NCI-H2227 (cell line): ENCODE measurements around the gene TGFBR1.
A peak's percentile ranks its signal among the peaks of the same experiment; 100 is the strongest.

ENCODE experiments used
- DNase-seq: peaks from one replicate; lab custom pipeline; 2025; ENCODE audit not compliant: unreplicated experiment; lab: John Stamatoyannopoulos, UW

TGFBR1 gene

DNA sequence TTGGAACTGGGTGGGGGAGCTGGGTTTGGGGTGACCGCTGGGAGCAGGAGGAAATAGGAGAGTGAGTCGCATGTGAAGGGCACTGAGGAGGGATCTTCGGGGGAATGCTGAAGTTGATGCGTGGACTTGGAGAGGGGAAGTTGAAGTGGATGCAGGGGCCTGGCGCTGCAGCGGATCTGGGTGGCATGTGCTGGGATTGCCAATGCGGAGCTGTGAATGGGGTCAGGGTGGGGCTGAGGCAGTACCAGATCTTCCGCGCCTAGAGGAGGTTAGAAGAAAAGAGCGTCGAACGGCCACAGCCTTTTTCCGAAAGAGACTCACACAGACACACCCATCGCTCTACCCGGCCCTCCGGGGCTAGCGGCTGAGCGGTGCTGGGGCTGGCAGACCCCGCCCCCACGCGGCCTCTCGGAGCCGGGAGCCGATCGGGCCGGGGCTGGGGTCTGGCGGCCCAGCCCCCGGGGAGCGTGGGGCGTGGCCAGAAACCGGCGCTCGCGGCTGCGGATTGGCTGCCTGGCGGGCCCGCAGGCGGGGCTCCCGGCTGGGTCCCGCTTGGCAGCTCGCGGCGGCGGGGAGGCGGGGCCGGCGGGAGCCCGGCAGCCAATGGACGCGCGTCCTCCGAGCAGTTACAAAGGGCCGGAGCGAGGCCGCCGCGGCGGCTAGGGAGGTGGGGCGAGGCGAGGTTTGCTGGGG, at the start of gene TGFBR1:
Gene TGFBR1, plus strand, starts transcription at position 655 of the 693 bp plus-strand sequence. CDS start 93 bp downstream, outside the sequence.
- DNase-seq, result peak; percentile 93

DNA sequence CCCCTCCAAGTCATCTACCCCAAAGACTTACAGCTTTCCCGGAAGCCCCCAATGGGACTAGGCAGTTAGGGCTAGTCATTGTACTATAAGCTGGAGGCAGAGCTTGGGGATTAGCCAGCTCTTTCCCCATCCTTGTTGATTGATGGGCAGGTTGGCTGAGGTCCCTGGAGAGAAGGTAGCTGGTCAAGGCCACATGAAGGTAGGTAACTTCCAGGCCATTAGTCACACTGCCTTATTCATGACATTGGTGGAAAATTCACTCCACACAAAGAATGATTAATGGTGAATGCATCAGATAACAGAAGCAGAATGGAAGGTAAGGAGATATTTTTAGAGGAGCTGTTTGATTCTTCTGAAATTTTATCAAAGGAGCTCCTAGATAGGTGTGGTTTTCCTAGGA, 49.5 kb upstream of the TGFBR1 start:
- no peak for DNase-seq

DNA sequence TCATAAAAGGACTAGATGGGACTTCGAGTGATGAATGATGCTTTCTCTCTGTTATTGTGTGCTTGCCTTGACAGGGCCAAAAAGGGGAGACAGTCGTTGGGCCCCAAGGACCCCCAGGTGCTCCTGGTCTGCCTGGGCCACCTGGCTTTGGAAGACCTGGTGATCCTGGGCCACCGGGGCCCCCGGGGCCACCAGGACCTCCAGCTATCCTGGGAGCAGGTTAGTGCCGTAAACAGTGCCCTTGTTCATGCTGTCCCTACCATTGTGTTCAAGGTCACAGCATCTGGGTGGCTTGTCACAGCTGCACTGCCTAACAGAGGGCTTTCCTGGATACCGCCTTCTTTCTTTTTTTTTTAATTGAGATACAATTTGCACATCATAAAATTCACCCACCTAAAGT, 48.7 kb upstream of the TGFBR1 start:
- no peak for DNase-seq

DNA sequence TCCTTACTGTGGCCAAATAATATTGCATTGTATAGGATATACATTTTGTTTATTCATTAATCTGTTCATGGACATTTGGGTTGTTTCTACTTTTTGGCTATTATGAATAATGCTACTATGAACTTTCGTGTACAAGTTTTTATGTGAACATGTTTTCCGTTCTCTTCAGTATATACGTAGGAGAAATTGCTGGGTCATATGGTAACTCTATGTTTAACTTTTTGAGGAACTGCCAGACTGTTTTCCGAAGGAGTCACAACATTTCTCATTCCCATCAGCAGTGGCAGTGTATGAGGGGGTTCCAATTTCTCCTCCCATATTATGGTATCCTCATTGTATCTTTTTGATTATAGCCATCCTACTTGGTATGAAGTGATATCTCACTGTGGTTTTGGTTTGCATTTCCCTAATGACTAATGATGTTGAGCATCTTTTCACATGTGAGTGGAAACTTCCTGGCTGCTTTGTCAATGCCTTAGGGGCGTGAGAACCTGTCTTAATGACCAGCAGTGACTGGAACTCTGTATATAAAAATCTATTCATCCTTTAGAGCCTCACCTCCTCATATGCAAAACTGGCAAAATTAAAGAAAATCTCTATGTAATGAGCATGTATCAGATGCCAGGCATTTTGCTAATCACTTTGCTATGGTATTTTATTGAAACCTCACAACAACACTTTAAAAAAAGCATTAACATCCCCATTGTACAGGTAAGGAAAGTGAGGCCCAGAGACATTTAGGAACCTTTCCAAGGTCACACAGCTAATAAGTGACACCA, 47.8 kb upstream of the TGFBR1 start:
- no peak for DNase-seq

DNA sequence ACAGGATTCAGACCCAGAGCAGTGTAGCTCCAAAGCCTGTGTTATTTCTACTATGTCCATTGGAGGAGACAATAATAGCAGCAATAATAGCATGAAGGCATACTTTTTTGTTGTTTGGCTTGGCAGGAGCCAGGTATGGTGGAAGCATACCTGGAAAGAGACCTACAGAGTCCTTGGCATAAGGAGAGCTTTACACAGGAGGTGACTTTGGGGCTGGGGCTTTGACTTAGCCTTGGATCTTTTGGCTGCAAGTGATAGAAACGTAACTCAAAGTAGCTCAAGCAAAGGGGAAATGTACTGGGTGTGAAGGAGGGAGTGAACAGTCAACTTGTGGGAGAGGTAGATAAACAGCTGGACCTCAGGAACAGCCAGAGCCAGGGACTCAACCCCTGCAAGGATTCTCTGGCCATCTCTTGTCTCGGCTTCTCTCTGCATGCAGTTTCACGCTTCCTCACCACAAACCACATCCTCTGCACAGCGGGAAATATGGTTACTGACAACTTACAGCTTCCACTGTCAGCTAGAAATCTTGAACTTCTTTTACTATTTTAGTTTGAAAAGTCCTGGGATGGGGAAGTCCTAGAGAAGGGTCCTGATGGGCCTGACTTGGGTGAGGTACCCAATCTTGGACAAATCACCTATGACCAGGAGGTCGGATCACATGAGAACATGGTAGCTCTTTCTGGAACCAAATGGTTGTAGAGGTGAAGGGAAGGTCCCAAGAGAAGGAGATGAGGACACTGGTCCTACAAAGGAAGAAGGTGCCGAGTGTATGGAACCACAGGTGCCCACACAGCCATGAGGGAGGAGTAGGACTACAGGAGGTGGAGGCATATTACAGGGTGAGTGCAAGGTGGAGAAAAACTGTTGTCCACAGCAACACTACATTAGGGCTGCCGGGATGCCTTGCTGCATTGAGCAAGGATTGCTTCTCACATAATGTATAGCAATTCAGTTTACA, 47.0 kb upstream of the TGFBR1 start:
- DNase-seq, result no peak

DNA sequence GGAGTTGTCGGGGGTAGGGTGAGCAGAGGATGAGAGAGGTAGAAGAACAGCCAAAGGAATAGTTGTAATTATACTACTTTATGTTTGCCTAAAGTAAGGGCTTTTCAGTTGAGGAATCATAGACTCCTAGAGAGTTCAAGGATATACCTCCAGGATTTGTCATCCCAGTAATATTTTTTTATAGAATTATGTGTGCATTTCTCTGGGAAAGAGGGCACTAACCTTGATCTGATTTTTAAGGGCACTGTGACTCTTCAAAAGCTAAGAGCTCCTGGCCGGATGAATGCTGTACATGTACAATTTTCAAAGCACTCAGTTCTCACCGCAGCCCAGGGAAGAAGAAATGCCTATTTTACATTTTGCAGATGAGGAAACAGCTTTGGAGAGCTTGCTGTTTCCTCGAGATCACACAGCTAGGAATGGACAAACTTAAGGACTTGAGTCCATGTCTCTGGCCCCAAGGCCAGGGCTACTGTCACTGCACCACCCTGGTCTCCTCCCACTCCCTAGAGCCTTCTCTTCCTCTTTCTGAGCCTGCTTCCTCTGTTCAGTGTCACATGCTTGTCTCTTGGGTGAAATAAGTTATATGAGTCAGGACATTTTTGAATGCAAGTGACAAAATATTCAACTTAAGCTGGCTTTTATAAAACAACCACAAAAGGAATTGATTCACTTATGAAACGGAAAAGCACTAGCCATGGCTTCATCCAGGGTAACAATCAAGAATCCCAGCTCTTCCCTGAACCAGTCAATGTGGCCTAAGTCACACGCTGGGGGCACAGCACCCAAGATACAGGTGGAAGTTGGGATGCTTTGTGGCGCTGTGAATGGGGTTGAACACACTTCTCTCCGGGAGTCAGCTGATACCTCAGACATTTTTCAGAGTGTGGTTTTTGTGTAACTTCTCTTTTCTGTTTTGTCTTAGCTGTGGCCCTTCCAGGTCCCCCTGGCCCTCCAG, 45.7 kb upstream of the TGFBR1 start:
- no peak for DNase-seq

DNA sequence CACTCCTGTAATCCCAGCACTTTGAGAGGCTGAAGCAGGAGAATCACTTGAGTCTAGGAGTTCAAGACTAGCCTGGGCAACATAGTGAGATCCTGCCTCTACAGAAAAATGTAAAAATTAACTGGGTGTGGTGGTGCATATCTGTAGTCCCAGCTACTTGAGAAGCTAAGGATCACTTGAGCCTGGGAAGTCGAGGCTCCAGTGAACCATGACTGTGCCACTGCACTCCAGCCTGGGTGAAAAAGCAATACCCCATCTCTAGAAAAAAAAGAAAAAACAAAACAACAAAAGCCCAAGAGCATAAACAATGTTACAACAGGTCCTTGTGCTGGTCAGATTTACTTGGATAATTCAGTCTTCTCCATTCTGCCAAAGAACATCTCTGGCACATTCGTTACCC, 44.3 kb upstream of the TGFBR1 start:
- DNase-seq, result no peak

DNA sequence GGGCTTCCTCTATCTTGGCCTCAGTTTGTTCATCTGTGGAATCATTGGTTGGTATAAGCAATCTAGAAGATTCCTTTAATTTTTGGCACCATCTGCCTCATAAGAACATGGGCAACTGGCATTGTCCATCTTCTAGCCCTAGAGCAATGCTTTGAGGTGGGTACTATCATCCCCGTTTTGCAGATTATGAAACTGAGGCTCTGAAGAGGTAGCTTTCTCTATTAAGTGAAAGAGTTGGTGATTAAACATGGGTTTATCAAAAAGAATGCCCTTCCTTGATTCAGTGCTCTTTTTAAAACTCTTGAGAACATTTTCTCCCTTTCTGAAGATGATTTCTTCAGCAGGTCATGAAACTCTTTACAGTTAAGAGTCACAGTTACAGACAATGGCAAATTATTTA, 42.4 kb upstream of the TGFBR1 start:
- DNase-seq, result no peak

DNA sequence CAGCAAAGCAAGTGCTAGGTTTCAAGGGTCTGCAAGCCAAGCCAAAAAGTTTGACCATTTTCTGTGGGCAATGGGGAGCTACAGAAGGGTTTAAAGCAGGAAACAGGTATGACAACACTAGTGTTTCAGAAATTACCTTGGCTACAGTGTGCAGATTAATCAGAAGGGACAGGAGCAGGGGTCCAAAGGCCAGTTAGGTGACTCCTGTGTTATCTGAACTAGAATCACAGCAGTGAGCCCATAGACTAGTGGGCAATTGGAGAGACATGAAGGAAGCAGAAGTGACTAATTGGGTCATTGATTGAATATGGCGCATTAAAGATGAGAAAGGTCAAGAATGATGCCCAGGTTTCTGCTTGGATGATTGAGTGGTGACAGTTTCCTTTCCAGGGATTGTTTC, 41.4 kb upstream of the TGFBR1 start:
- DNase-seq, result no peak

DNA sequence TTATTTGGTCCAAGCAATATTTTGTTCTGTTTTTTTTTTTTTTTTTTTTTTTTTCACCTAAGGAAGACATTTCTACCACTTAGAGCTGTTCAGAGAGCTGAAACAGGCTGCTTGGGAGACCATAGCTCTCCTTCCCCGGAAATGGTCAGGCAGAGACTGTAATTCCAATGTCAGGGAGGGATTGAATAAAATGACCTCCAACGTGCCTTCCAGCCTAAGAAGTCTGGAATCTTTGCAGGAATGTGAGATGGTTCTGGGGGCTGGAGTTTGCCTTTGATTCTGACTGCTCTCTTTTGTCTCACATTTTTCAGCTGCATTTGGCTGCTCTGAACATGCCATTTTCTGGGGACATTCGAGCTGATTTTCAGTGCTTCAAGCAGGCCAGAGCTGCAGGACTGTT, 38.3 kb upstream of the TGFBR1 start:
- DNase-seq, result no peak

DNA sequence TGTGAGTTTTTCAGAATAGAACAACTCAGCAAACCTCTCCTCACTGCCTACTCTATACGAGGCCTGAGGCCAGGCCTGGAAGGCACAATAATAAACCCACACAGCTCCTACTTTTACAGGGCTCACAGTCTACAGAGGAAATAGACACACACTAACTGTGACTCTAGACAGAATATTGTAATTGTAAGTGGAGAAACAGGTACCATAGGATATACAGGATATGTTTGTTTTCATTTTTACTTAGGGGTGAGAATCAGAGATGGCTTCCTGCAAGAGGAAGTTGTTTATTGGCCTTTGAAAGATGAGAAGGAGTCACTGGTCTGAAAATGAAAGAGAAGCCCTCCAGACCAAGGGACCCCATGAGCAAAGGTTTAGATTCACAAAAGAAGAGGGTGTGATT, 35.8 kb upstream of the TGFBR1 start:
- no peak for DNase-seq

DNA sequence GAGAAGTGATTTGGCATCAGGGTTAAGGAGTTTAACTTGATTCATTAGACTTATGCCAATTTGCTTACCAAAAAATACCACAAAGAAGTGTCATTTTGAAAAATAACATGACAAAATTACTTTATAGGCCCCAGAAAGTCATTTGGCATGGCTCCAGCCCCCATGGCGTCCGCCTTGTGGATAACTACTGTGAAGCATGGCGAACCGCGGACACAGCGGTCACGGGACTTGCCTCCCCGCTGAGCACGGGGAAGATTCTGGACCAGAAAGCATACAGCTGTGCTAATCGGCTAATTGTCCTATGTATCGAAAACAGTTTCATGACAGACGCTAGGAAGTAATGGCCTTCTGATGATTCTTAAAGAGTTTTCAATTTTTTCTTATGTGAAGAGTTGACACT, 35.4 kb upstream of the TGFBR1 start:
- peak; percentile 32 for DNase-seq

DNA sequence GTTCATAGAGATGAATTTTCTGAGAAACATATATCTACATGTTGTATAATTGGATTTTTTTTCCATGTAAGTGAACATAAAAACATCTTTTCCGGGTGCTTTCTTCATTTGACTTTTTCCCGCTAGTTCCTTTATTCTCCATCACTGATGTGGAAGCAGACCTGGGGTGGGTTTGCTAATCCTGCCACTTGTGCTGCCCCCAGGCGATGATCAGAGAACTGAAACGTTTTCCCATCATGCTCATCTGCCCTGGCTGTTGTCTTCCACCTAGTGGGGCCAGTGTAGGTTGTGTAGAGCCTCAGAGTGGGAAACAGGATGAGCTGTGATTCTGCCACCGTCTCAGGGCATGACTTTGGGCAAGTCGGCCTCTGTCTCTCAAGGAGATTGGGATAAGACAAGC, 34.2 kb upstream of the TGFBR1 start:
- DNase-seq, result peak; percentile 25

DNA sequence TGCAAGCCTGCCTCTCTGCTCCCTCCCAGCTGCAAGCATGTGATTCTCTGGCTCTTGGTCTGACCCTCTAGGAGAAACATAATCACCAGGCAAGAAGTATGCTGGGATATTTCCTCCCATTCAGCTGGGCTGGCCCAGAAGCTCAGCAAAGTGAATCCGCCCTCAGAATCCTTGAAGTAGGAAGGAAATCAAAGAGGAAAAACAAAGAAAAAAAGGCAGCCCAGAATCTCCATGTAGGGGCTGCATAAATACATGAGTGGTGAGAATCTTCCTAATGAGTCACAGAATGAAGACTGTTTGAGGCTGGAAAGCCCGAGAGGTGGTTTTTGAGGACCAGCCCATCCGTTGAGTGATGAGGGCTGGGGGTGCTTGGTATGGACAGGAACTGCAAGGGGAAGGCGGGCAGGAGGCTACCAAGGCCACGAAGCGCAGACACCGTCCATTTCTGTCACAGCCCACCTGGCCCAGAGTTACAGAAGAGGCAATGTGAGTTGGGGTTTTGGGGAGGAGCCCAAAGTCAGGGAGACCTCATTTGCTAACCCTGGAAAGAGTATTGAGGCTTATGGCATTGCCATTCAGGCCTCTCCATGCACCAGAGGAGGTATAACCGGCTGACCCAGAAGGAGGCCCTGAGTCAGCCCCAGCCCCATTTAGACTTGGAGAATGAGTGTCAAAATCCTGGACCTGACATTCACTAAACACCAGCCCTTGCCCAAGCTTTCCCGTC, 33.4 kb upstream of the TGFBR1 start:
- DNase-seq, result no peak

DNA sequence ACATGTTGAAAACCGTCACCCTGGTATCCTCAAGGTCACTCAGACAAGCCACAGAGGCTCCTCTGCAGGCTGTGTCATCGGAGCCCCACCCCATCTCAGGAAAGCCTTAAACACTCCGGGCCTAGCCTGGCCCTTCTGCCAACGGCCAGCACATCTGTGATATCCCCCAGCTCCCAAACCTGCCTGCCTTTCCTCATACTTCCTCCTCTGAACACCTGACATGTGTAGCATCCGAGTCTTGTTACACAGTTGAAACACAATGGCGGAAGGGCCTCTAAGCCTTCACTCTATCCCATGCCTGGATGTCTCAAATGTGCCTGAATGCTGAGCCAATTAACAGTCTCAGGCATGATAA, 32.9 kb upstream of the TGFBR1 start:
- DNase-seq, result no peak

DNA sequence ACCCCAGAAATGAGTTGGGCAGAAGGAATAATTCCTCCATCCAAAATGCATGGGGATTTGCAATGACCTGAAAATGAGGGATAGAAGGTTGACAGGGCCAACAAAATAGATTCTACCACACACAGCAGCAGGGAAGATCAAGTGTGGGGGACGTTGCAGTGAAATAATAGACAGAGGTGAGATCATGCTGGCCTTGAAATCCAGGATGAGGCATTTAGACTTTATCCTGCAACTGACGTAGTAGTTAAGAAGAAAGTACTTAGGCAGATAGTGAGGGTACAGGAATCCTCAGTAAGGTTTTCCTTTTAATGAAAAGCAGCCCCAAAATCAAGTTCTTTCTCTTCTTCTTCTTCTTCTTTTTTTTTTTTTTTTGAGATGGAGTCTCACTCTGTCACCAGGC, 31.6 kb upstream of the TGFBR1 start:
- DNase-seq, result no peak

DNA sequence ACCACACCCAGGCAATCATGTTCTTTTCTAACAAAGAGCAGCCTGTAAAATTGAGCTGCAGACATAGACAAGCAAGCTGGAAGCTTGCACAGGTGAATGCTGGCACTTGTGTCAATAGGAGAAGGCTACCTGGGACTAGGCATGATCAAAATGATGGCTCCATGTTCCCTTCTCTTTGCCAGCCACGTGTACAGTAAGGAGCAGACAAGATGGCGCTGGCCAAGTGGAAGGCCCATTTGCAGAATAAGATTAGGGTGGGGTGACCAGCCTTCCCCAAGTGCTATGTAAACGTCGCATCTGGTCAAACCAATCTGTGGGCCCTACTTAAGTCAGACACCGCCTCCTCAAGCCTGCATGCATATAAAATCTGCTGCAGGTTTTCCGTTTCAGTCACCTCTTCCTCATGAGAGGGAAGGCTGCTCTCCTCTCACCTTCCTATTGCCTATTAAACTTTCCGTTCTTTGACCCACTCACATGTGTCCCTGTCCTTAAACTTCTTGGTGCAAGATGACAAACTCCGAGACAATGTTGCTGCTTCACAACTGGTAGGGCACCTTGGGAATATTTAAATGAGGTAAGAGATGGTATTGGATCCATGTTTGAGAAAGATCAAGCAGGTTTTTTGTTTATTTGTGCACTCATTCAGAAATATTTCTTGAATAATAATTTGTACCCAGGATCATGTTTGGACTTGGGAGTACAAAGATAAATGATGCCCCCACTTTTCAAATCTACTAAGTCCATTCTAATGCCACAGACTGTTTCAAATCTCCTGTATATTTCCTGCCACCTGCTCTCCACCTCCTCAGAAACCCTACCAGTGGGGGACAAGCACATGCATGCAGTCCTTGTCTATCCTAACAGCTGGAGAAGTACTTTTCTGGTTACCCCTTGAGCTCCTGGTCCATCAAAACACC, 30.7 kb upstream of the TGFBR1 start:
- DNase-seq, result no peak

DNA sequence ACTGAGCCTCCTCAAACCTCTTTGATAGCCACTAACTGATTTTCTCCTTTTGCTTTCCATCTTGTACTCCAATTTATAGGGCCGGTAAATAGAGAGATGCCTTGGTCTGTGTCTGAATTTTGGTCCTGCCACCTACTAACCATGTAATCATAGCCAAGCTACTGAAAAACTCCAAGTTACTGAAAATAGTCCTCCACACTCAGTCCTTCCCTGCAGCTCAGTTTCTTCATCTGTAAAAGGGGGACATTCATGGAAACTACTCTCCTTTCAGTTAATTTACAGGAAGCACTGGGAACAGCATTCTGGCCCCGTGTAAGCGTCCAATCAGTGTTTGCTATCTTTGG, 30.0 kb upstream of the TGFBR1 start:
- no peak for DNase-seq
